ENCODE measurements around the gene PID1. TPM values are rescaled to one million over a fixed set of nuclear protein-coding genes. Genes with fewer than 3 reads are reported as not detected.

Gene PID1
- total and polyA plus RNA-seq, 2 donors (not counting 1 experiment from before 2014, with no cell fraction given) = 0.10 TPM; not detected in 1

GRCh38 chr2:229154381-229154780 is 116.7 kb downstream of the PID1 start:
- POLR2A ChIA-PET = no interaction called here
- Histone ChIP-seq H3K27me3 (replicated peaks in 1 of 4; ENCODE audit: control extremely low read depth in 1 of 4, control insufficient read depth in 3 of 4, insufficient read depth in 4 of 4, low read length in 3 of 4) (no peaks in the 10 kb centered on the region), H3K4me3 (ENCODE audit: control extremely low read depth in 1 of 5, extremely low read depth in 1 of 5, insufficient read depth in 1 of 5, low read depth in 2 of 5, low read length in 4 of 5) (no peak overlapping the region), H3K27ac (ENCODE audit: low read length in 2 of 2) (no peak overlapping the region), H2AFZ (ENCODE audit: insufficient read depth, low read depth, low read length, poor library complexity, severe bottlenecking) (no peak overlapping the region), H3K9me3 (ENCODE audit: control extremely low read depth in 1 of 3, control insufficient read depth in 2 of 3, insufficient read depth in 1 of 3, low read length in 2 of 3) (peaks cover 0 to 3% (median 0%) of the 10 kb centered on the region in 3 donors), H3K9ac (ENCODE audit: low read length) (no peak overlapping the region), H3K4me1 (ENCODE audit: control insufficient read depth in 2 of 2, insufficient read depth in 2 of 2, low read length in 2 of 2) (no peaks in the 10 kb centered on the region), H3K36me3 (replicated peaks in 1 of 2; ENCODE audit: control extremely low read depth in 1 of 2, control insufficient read depth in 1 of 2, extremely low read depth in 1 of 2, insufficient read depth in 2 of 2, low read length in 1 of 2) (no peaks in the 10 kb centered on the region), H3K4me2 (replicated peaks; ENCODE audit: low read depth, low read length, poor library complexity, severe bottlenecking) (no peak overlapping the region), H3K79me2 (ENCODE audit: control insufficient read depth, insufficient read depth, low read length) (no peaks in the 10 kb centered on the region), H4K20me1 (ENCODE audit: control insufficient read depth, insufficient read depth, low read length, poor library complexity, severe bottlenecking) (no peaks in the 10 kb centered on the region)
- no peak overlapping the region for H3K4me3 Mint-ChIP-seq
- no peak overlapping the region for H3K27ac Mint-ChIP-seq
- CTCF ChIA-PET = no interaction called here
- TF ChIP-seq EZH2 (IDR thresholded peaks at IDR 0.05; ENCODE audit: borderline replicate concordance, insufficient read depth, low read depth, low read length, poor library complexity, severe bottlenecking) = no peak
- no peak for TF ChIP-seq CTCF (IDR thresholded peaks at IDR 0.05)
- intact Hi-C loops (cut with micrococcal nuclease) = no loop called here
- peaks cover 2% of the 10 kb centered on the region for H3K9me3 Mint-ChIP-seq (ENCODE audit: insufficient read depth)
- 92% methylated on average over 1 of the region's 6 CpGs for WGBS (ENCODE audit: insufficient coverage)
- no peaks in the 10 kb centered on the region for H3K27me3 Mint-ChIP-seq
- no peaks in the 10 kb centered on the region for H3K4me1 Mint-ChIP-seq
- no peak for DNase-seq
- ATAC-seq (ENCODE audit: low read depth) = no peak

- Mint-ChIP-seq H3K9me3 (ENCODE audit: insufficient read depth) (peaks cover 2% of the 10 kb centered on the region), H3K27ac (no peak overlapping the region), H3K4me1 (no peaks in the 10 kb centered on the region), H3K27me3 (no peaks in the 10 kb centered on the region), H3K4me3 (no peak overlapping the region)
- Histone ChIP-seq H3K27me3 (replicated peaks in 1 of 4; ENCODE audit: control extremely low read depth in 1 of 4, control insufficient read depth in 3 of 4, insufficient read depth in 4 of 4, low read length in 3 of 4) (no peaks in the 10 kb centered on the region), H3K36me3 (replicated peaks in 1 of 2; ENCODE audit: control extremely low read depth in 1 of 2, control insufficient read depth in 1 of 2, extremely low read depth in 1 of 2, insufficient read depth in 2 of 2, low read length in 1 of 2) (no peaks in the 10 kb centered on the region), H2AFZ (ENCODE audit: insufficient read depth, low read depth, low read length, poor library complexity, severe bottlenecking) (no peak overlapping the region), H3K4me3 (ENCODE audit: control extremely low read depth in 1 of 5, extremely low read depth in 1 of 5, insufficient read depth in 1 of 5, low read depth in 2 of 5, low read length in 4 of 5) (no peak overlapping the region), H3K4me1 (ENCODE audit: control insufficient read depth in 2 of 2, insufficient read depth in 2 of 2, low read length in 2 of 2) (no peaks in the 10 kb centered on the region), H3K9ac (ENCODE audit: low read length) (no peak overlapping the region), H4K20me1 (ENCODE audit: control insufficient read depth, insufficient read depth, low read length, poor library complexity, severe bottlenecking) (no peaks in the 10 kb centered on the region), H3K4me2 (replicated peaks; ENCODE audit: low read depth, low read length, poor library complexity, severe bottlenecking) (no peak overlapping the region), H3K79me2 (ENCODE audit: control insufficient read depth, insufficient read depth, low read length) (no peaks in the 10 kb centered on the region), H3K27ac (ENCODE audit: low read length in 2 of 2) (no peak overlapping the region), H3K9me3 (ENCODE audit: control extremely low read depth in 1 of 3, control insufficient read depth in 2 of 3, insufficient read depth in 1 of 3, low read length in 2 of 3) (peaks cover 0 to 3% (median 0%) of the 10 kb centered on the region in 3 donors)
- intact Hi-C loops (cut with micrococcal nuclease) = no loop called here
- no peak for DNase-seq
- ATAC-seq (ENCODE audit: low read depth) = no peak
- ChIA-PET POLR2A (no interaction called here), CTCF (no interaction called here)
- WGBS (ENCODE audit: insufficient coverage) = 94% methylated on average over 4 of the region's 4 CpGs
- TF ChIP-seq CTCF (IDR thresholded peaks at IDR 0.05) (no peak), EZH2 (IDR thresholded peaks at IDR 0.05; ENCODE audit: borderline replicate concordance, insufficient read depth, low read depth, low read length, poor library complexity, severe bottlenecking) (no peak)
These were observed 117.1 kb downstream of the PID1 start for GRCh38 chr2:229153951-229154350.
